GM12875 (cell line): ENCODE measurements around the gene ALDH2.
"Not testable (repeated sequence)": the region's sequence is repeated elsewhere in the genome, so short reads cannot be mapped to it uniquely, and the experiment has no call there.

Experiments used
- H3K4me3 ChIP-seq: one replicate; pipeline ENCODE4 v1.5.1; 2011; ENCODE audit warnings: low read depth, low read length, control low read depth
- CTCF ChIP-seq: IDR thresholded peaks from 2 replicates; pipeline ENCODE4 v1.5.1; 2011; ENCODE audit warnings: low read depth, mild to moderate bottlenecking, control low read depth, inconsistent platforms, low read length, moderate library complexity, borderline replicate concordance; ENCODE audit not compliant: insufficient read depth

ALDH2 gene

GRCh38 chr12:111766608-111767361 is at the start of gene ALDH2:
ALDH2 (plus strand) TSS chr12:111766933; CDS start chr12:111766983, 50 bp downstream.
- H3K4me3 ChIP-seq, result peak within 1 kb of the TSS; percentile 72
- no peak for TF ChIP-seq CTCF

GRCh38 chr12:111719316-111719715 is 47.4 kb upstream of the ALDH2 start:
- not testable (repeated sequence) for H3K4me3 ChIP-seq

- TF ChIP-seq CTCF, result no peak
- no peak overlapping the region for H3K4me3 ChIP-seq
Observed at GRCh38 chr12:111720457-111720856, 46.3 kb upstream of the ALDH2 start.

- H3K4me3 ChIP-seq, result not testable (repeated sequence)
Observed at GRCh38 chr12:111723646-111724360, 42.9 kb upstream of the ALDH2 start.

GRCh38 chr12:111728795-111729194 is 37.9 kb upstream of the ALDH2 start:
- no peak overlapping the region for H3K4me3 ChIP-seq
- no peak for TF ChIP-seq CTCF

GRCh38 chr12:111730420-111730819 is 36.3 kb upstream of the ALDH2 start:
- H3K4me3 ChIP-seq, result no peak overlapping the region
- TF ChIP-seq CTCF, result no peak

GRCh38 chr12:111732786-111733185 is 33.9 kb upstream of the ALDH2 start:
- no peak for TF ChIP-seq CTCF
- no peak overlapping the region for H3K4me3 ChIP-seq

GRCh38 chr12:111733340-111733915 is 33.3 kb upstream of the ALDH2 start:
- TF ChIP-seq CTCF, result no peak

GRCh38 chr12:111739524-111739923 is 27.2 kb upstream of the ALDH2 start:
- not testable (repeated sequence) for H3K4me3 ChIP-seq

More at GRCh38 chr12:111733340-111733915, 33.3 kb upstream of the ALDH2 start:
- no peak overlapping the region for H3K4me3 ChIP-seq
